Nucleus accumbens (tissue), 56 donors: ENCODE data around the gene RAX.

ENCODE experiments used
- DNase-seq, 56 donors: peaks; one replicate each; lab custom pipeline; 2025; lab: John Stamatoyannopoulos, UW

The RAX gene

GRCh38 chr18:59249199-59249774, 24.0 kb downstream of the RAX start:
- DNase-seq, result peak in 34 of 56 donors; percentile 3 to 67 (median 20)

- DNase-seq, result no peak
Observed at GRCh38 chr18:59246796-59247195, 26.5 kb downstream of the RAX start.

DNA sequence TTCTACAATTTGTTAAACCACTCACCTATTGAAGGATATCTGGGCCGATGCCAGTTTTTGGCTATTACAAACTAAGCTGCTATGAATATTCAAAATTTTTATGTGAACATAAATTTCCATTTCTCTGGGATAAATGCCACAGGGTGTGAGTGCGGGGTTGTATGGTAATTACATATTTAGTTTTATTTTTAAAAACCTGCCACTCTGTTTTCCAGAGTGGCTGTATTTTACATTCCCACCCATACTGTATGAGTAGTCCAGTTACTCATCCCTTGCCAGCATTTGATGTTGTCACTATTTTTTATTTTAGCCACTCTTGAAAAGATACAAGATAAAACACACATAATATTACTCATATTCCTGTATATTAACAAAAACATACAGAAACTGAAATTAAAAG, 30.3 kb downstream of the RAX start:
- DNase-seq, result no peak

DNA sequence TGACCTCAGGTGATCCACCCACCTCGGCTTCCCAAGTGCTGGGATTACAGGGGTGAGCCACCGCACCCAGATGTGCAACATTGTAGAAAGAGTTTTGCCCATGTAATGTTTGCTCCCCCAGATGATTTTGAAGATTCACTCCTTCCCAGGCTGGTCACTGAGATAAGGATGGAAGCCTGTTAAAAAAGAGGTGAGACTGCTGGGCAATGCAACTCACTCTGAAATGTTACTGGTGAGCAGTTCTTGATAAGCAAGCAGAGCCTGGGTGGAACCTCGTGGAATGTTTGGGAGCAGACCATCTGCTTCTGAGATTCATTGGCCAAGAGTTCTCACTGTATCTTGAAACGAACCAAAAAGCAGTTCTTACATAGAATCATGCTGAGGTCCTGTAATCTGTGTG, 33.6 kb downstream of the RAX start:
- DNase-seq, result no peak

GRCh38 chr18:59238385-59238784, 34.9 kb downstream of the RAX start:
- no peak for DNase-seq

DNA sequence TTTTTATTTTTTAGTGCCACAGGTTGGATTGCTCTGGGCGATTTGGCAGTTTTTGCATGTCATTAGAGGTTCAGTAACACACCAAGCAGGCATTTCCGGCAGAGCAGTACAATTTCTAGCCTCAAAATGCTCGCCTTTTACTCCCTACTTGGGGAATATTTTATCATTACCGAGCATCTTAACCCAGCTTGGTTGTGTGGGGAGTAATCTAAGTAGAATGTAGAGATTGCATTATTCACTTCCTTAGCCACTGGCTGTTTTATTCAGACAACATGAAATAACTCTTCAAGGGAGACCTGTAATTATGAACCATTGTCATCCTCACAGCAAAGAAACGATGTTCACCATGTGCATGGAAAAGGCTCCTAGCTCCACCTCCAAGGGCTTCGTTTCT, 40.2 kb downstream of the RAX start:
- no peak for DNase-seq

DNA sequence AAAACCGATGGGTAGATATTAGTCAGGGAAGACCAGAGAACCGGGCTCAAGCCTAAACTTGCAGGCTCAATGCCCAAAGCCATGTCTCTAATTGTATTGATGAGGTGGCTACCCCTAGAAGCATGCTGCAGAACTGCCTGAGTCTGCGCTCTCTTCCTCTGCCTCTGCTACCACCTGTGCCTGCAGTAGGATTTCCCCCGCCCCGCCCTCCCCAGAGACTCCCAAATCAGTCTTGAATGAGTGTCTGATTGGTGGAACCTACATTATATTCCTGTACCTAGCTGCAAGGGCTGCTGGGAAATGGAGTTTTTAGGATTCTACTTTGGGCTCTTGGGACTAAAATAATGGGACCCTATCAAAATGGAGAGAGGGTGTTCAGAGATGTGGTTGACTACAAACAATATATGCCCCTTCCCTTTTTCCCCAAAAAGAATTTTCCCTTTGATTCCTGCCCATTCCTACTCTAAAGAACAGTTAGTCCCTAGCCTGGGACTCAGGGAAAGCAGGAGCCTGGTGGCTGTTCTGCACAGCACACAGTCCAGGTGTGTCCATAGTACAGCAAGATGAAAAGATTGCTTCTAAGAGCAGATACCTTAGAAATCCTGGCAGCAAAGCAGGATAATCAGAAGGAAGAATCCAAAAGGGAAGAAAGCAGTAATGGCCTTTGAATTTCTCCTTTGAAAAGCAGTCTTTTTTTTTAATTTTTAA, 40.8 kb downstream of the RAX start:
- DNase-seq, result no peak

DNA sequence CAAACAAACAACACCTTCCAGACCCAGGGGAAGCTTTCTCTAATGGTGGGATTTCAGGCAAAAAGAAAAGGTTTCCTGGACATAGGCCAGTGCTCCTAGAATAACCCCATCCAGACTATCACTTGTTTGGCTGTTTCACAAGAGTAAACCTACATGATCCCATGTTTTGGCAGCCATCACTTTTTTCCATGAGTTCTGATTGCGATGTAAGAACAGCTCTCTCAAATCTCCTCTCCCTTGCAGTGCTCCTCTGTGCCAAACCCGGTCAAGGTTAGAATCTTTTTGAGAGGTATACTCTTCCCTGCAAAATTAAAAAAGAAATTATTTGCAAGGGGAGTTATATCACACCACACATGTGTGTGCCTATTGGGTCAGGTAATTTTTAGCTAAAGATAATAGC, 41.4 kb downstream of the RAX start:
- no peak for DNase-seq

DNA sequence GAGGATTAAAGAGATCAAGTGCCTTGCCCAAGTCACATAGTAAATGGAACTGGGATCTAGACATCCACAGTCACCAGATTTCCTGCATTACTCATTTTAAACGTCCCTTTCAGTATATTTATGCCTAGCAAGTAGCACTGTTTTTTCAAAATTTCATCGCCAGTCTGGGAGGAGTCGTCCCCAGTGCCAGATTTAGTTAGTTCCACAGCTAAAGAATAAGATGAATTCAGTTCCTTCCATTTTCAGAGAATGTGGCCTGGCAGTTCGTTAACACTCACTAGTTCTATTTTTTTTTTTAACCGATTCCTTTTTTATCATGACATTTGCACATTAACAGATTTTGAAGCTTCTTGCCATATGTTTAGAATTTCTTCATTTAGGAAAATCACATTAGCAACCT, 42.1 kb downstream of the RAX start:
- DNase-seq, result no peak

DNA sequence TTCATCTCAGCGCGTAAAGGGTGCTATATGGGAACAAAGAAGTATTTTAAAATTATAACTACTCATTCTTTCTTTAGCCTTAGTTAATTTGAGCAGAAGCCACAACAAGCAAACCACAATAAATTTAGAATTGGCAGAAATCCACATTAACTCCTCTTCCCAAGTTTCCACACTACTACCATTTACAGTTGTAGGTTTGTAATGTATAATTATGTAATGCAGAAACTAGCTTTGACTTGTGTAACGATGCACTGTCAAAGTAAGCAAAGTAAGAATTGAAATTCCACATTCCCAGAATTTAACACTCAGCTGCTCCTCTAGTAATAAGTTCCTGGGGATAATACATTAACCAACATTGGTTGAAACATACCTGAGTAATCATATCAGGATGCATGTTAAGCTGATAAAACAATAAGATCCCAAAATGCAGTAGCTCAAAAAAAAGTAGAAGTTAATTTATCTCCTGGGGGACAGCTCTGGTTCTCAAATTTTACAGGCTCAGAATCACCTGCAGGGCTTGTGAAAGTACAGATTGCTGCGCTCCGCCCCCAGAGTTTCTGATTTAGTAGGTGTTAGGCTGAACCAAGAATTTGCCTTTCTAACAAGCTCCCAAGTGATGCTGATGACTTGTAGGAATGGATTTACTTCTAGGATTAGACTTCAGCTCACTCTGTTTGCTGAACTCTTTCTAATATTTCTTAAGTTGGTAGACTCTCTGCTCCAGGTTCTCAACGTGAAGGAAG, 43.4 kb downstream of the RAX start:
- peak in 19 of 56 donors; percentile 4 to 61 (median 19) for DNase-seq

DNA sequence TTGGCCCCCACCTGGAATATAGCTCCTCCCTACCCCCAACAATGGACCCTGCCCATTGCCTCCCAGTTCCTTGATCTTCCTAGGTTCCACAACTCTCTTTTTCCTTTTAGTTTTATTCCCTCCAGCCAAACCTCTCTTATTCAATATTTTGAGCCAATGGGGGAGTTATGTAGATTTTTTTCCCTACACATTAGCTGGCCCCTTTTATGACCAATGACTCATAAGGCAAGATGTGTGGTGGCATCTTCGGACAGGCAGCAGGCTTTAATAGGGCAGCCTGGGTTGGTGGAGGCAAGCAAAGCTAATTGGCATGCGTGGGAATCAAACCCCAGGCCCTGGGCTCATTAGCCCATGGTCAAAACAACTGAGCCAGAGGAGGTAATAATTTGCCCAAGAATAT, 44.1 kb downstream of the RAX start:
- no peak for DNase-seq

DNA sequence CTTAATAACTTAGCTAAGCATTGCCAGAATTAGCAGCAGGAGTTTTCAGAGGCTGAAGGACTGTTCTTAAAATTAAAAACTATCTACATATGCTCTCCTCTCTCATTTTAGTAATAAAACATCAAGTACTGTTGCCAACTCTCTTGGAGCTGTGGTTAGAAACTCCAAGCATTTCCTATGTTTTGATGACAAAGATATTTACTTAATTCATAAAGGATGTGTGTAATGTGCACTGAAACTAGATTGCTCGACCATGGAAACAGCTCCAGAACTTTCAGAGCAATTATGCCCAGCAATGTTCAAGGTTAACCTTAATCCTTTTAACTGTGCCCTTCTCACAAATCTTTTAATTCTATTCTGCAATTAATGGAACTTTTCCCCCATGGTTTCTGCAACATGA, 44.9 kb downstream of the RAX start:
- DNase-seq, result no peak

DNA sequence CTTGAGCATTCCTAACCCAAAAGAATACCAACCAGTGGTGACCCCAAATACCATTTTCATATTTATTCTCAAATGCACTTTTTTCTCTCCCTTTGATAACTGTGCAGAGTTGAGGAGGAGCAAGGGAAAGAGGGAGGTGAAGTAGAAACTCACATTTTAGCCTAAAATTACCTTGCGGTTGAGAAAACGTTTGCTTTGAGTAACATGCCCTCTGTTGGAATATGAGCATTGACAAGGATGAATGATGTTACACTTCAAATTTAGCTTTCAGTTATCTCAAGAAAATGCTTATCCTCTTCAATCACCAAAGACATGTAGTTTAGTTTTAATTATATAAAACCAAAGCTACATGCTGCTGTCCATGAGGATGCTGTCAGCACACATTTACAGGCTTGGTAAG, 50.9 kb downstream of the RAX start:
- no peak for DNase-seq

DNA sequence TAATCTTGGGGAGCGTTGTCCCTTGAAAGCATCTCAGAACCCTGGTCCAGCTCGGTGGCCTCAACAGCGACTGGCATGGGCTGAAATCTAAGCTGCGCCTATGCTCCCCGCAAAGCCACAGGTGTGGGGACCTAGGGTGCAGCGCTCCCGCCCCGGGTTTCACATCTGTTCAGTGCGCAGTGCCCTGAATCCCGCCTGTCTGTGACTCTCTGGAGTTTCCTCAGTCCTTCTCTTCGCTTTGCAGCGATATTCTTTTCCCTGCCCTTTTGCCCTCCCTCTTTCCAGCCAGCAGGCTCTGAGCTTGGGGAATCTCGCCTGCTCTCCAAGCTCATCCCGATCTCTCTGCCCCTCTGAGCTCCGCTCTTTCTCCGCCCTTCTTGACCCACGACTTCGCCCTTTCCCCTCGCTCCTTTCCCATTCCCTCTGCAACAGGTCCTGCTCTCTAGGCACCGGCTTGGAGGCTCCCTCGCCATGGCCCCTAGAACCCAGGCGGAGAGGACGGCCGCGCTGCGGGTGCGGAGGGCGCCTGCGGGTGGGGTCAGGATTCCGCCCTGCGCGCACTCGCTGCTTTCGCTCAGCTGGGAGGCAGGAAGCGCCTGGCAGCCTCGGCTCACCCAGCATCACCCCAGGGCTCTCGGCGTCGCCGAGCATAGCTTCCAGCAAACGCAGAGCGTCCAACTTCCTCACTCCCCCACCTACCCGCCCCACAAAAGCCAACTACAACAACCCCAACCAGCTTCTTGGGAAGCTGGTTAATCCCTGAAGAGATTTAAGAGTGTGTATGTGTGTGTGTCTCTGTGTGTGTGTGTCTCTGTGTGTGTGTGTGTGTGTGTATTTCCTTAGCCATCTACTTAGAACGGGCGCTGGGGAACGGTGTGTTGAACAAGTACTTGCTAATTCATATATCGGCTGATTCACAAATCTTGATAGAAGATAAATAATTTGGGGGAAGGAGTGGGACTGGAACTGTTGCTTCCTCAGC, 52.2 kb downstream of the RAX start:
- DNase-seq, result peak in 1 of 56 donors; percentile 2

- DNase-seq, result no peak
Observed at GRCh38 chr18:59220164-59220783, 53.0 kb downstream of the RAX start.

GRCh38 chr18:59219672-59220163, 53.5 kb downstream of the RAX start, which contains the start of gene GRP:
GRP (plus strand) TSS chr18:59220158; CDS start chr18:59220266, 108 bp downstream.
- DNase-seq, result no peak

DNA sequence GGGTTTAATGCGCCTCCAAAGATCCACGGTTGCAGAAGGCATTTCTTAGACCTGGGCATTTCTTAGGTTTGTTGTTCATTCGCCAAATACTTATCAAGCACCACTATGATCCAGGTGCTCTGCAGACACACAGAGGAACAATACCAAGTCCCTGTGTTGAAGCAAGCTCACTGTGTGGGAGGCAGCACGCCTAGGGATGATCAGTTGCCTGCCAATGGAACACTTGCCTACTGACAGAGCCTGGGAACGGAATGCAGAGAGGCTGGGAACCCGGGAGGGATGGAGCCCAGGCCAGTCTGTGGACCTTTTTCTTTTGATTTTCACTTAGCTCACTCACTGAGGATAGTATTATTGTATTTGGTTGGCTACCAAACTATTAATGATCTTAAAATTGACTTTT, 55.2 kb downstream of the RAX start:
- DNase-seq, result peak in 16 of 56 donors; percentile 5 to 48 (median 13)
